ENCODE measurements around the gene ASB6.

Gene ASB6

GRCh38 chr9:129641750-129642585, at the start of gene ASB6:
Gene ASB6, minus strand, starts transcription at chr9:129642151. Its CDS starts 152 bp downstream, at chr9:129641999.
- DNase-seq = peak; percentile 81
- Histone ChIP-seq H3K27ac (ENCODE audit: low read length) (peak within 1 kb of the TSS; percentile 78), H2AFZ (ENCODE audit: low read depth, low read length) (peak within 1 kb of the TSS; percentile 91), H3K4me3 (ENCODE audit: low read depth in 1 of 2, low read length in 2 of 2) (peak within 1 kb of the TSS; percentile 98 to 99), H3K27me3 (ENCODE audit: insufficient read depth, low read length, poor library complexity) (no peaks in the 10 kb centered on the region), H3K9me3 (ENCODE audit: insufficient read depth, low read length, severe bottlenecking) (no peaks in the 10 kb centered on the region), H3K4me1 (ENCODE audit: insufficient read depth, low read length) (peaks cover 32% of the 10 kb centered on the region), H3K79me2 (ENCODE audit: insufficient read depth, low read length) (peaks cover 33% of the 10 kb centered on the region), H3K4me2 (ENCODE audit: insufficient read depth, low read length) (peak within 1 kb of the TSS; percentile 97), H3K9ac (ENCODE audit: low read depth, low read length) (peak within 1 kb of the TSS; percentile 85), H4K20me1 (ENCODE audit: insufficient read depth, low read length) (peaks cover 45% of the 10 kb centered on the region), H3K36me3 (ENCODE audit: insufficient read depth, low read length) (peaks cover 28% of the 10 kb centered on the region)
- TF ChIP-seq, protein P1, sequence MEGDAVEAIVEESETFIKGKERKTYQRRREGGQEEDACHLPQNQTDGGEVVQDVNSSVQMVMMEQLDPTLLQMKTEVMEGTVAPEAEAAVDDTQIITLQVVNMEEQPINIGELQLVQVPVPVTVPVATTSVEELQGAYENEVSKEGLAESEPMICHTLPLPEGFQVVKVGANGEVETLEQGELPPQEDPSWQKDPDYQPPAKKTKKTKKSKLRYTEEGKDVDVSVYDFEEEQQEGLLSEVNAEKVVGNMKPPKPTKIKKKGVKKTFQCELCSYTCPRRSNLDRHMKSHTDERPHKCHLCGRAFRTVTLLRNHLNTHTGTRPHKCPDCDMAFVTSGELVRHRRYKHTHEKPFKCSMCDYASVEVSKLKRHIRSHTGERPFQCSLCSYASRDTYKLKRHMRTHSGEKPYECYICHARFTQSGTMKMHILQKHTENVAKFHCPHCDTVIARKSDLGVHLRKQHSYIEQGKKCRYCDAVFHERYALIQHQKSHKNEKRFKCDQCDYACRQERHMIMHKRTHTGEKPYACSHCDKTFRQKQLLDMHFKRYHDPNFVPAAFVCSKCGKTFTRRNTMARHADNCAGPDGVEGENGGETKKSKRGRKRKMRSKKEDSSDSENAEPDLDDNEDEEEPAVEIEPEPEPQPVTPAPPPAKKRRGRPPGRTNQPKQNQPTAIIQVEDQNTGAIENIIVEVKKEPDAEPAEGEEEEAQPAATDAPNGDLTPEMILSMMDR (IDR thresholded peaks at IDR 0.05; ENCODE audit: borderline replicate concordance, extremely low read depth, low read length, poor library complexity, severe bottlenecking) = peak; percentile 91
- no peak for TF ChIP-seq EZH2 (IDR thresholded peaks at IDR 0.05; ENCODE audit: borderline replicate concordance, low read depth, low read length, severe bottlenecking)
- peak; percentile 84 for ATAC-seq (ENCODE audit: insufficient read depth, low read depth)

DNA sequence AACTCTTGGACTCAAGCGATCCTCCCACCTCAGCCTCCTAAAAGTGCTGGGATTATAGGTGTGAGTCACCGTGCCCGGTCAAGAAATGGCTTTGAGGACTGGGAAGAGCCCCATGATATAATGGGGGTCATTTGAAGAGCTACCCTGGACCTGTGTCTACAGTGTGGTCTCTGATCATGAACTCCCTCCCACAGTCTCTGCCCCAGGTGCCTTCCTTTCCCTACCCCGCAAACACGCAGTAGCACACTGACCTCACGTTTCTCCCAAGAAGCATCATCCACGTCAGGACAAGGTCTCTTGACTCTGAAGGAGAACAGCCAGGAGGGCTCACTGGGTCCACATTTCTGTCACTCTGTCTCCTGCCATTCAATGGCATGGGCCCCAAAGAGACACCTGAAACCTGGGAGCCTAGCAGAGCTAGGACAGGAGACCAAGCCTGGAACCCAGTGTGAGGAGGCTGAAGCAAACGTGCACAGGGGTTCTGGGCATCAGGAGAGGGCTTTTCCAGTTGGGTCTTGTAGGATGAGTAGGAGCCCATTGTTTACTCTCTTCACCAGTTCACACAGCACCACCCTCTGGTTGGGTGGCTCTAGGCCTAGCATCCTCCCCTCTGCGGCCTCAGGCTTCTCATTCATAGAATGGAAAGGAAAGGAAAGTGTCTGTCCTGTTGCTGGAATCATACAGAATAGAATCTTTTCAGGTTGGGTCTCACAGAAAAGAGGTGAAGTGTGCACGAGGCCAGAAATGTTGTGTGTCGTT, 46.5 kb upstream of the ASB6 start:
- Histone ChIP-seq H3K27me3 (ENCODE audit: insufficient read depth, low read length, poor library complexity) (no peaks in the 10 kb centered on the region), H3K4me2 (ENCODE audit: insufficient read depth, low read length) (no peak overlapping the region), H3K9me3 (ENCODE audit: insufficient read depth, low read length, severe bottlenecking) (no peaks in the 10 kb centered on the region), H3K27ac (ENCODE audit: low read length) (no peak overlapping the region), H3K4me1 (ENCODE audit: insufficient read depth, low read length) (no peaks in the 10 kb centered on the region), H3K36me3 (ENCODE audit: insufficient read depth, low read length) (no peaks in the 10 kb centered on the region), H4K20me1 (ENCODE audit: insufficient read depth, low read length) (no peaks in the 10 kb centered on the region), H2AFZ (ENCODE audit: low read depth, low read length) (no peak overlapping the region), H3K9ac (ENCODE audit: low read depth, low read length) (no peak overlapping the region), H3K4me3 (ENCODE audit: low read depth in 1 of 2, low read length in 2 of 2) (no peak overlapping the region), H3K79me2 (ENCODE audit: insufficient read depth, low read length) (no peaks in the 10 kb centered on the region)
- TF ChIP-seq EZH2 (IDR thresholded peaks at IDR 0.05; ENCODE audit: borderline replicate concordance, low read depth, low read length, severe bottlenecking) = no peak
- TF ChIP-seq, protein P1 (IDR thresholded peaks at IDR 0.05; ENCODE audit: borderline replicate concordance, extremely low read depth, low read length, poor library complexity, severe bottlenecking) = no peak
- DNase-seq = no peak
- ATAC-seq (ENCODE audit: insufficient read depth, low read depth) = no peak

DNA sequence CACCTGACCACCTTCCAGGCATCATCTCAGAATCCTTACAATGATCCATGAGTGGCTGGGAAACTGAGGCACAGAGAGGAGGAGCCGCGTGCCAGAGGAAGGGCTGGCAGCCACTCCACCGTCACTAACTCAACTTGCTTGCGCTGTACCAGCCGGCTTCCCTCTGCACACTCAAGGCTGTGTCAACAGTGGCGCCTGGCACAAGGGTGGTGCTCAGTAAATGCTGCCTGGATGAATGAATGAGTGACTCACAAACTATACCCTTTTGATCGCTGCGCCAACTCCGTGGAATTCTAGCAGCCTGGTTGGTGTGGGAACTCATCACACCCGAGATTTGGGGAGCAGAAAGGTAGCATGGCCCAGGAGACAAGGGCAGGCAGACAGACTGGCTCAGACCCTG, 45.4 kb upstream of the ASB6 start:
- no peak for TF ChIP-seq EZH2 (IDR thresholded peaks at IDR 0.05; ENCODE audit: borderline replicate concordance, low read depth, low read length, severe bottlenecking)
- TF ChIP-seq, protein P1 (IDR thresholded peaks at IDR 0.05; ENCODE audit: borderline replicate concordance, extremely low read depth, low read length, poor library complexity, severe bottlenecking) = no peak
- DNase-seq (no peak), ATAC-seq (ENCODE audit: insufficient read depth, low read depth) (no peak)
- Histone ChIP-seq H3K4me2 (ENCODE audit: insufficient read depth, low read length) (no peak overlapping the region), H3K27me3 (ENCODE audit: insufficient read depth, low read length, poor library complexity) (no peaks in the 10 kb centered on the region), H4K20me1 (ENCODE audit: insufficient read depth, low read length) (no peaks in the 10 kb centered on the region), H3K36me3 (ENCODE audit: insufficient read depth, low read length) (no peaks in the 10 kb centered on the region), H3K9ac (ENCODE audit: low read depth, low read length) (no peak overlapping the region), H3K79me2 (ENCODE audit: insufficient read depth, low read length) (no peaks in the 10 kb centered on the region), H2AFZ (ENCODE audit: low read depth, low read length) (no peak overlapping the region), H3K27ac (ENCODE audit: low read length) (no peak overlapping the region), H3K4me1 (ENCODE audit: insufficient read depth, low read length) (no peaks in the 10 kb centered on the region), H3K9me3 (ENCODE audit: insufficient read depth, low read length, severe bottlenecking) (no peaks in the 10 kb centered on the region), H3K4me3 (ENCODE audit: low read depth in 1 of 2, low read length in 2 of 2) (no peak overlapping the region)

Measured in DND-41 (cell line).